ENCODE data around the gene CD63.

CD63 gene

DNA sequence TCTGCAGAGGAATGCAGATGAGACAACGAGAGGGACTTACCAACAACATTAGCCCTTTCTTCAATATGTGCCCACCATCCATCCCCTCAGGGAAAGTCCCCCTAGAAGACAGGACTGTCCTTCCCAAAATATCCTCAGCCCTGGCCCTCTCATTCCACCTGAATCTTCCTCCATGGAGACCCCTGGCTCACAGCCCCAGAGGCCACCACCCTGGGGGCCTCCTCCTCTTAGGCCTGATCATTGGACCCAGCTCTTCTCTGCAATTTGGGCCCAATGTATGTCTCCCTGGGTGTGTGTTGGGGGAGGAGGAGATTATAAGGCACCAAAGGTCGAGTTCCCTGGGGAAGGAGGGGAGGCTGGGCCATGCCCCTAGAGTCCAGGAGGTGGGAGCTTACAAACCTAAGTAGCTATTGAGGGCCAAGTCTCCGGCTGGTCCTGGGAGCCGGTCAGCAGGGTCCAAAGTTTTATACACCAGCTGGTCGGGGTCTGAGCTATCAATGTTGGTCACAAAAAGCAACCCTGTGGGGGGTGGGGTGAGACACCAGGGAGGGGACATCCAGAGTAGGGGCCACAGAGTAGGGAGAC lies 29.2 kb downstream of the CD63 start:
- Histone ChIP-seq H3K27ac (ENCODE audit: extremely low read depth, low read depth, low read length) (no peak overlapping the region), H3K4me1 (ENCODE audit: control insufficient read depth, insufficient read depth, low read length) (no peaks in the 10 kb centered on the region), H3K36me3 (ENCODE audit: control insufficient read depth in 2 of 2, insufficient read depth in 1 of 2, low read length in 2 of 2) (no peaks in the 10 kb centered on the region), H3K9me3 (ENCODE audit: control insufficient read depth, insufficient read depth, low read depth, low read length) (no peaks in the 10 kb centered on the region), H3K4me3 (ENCODE audit: low read depth, low read length) (no peak overlapping the region)
- ChIA-PET POLR2A (no interaction called here), CTCF (interaction anchor here (0.6 to 1.1 kb wide), 3 partner anchors 18 to 239 kb away, joined by 3 to 6 read pairs (median 4); a partner anchor contains a TSS)
- TF ChIP-seq GLIS2 (tag by site-specific recombination; IDR thresholded peaks at IDR 0.05) (0 out of 2 replicates have a peak, but pooled peaks have one; percentile 9), ZNF660 (tag by site-specific recombination; IDR thresholded peaks at IDR 0.05) (no peak), WT1 (tag by site-specific recombination; IDR thresholded peaks at IDR 0.05) (no peak), HOXA7 (CRISPR knock-in tag; IDR thresholded peaks at IDR 0.05; ENCODE audit: borderline replicate concordance) (no peak), ZNF175 (tag by site-specific recombination; IDR thresholded peaks at IDR 0.05) (no peak), ZNF202 (tag by site-specific recombination; IDR thresholded peaks at IDR 0.05; ENCODE audit: borderline replicate concordance) (no peak)

DNA sequence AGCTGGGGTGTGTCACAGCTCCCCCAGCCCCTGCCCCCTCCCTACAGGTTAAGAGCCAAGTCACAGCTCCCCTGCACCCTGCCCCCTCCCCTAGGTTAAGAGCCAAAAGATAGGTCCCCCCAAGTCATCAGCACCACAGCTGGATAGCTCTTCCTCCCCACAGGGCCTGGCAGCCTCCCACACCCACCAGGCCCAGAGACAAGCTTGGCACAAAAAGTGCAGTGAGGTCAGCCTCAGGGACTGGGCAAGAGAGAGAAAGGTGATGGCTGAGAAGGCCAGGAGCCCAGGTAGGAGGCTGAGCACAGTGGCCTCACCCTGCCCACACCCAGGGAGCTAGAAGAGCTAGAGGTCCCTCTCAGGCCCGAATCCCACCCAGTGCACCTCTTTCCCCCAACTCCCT lies 29.8 kb downstream of the CD63 start:
- Histone ChIP-seq H3K36me3 (ENCODE audit: control insufficient read depth in 2 of 2, insufficient read depth in 1 of 2, low read length in 2 of 2) (peaks cover 0 to 3% of the 10 kb centered on the region in 2 experiments; a peak in 1 of 3 replicates), H3K27ac (ENCODE audit: extremely low read depth, low read depth, low read length) (no peak overlapping the region), H3K9me3 (ENCODE audit: control insufficient read depth, insufficient read depth, low read depth, low read length) (no peaks in the 10 kb centered on the region), H3K4me3 (ENCODE audit: low read depth, low read length) (no peak overlapping the region), H3K4me1 (ENCODE audit: control insufficient read depth, insufficient read depth, low read length) (no peaks in the 10 kb centered on the region)
- POLR2A ChIA-PET = interaction anchor here (0.8 kb wide), 1 partner anchor 30 kb away, joined by 3 read pairs; the partner anchor contains the start of gene CD63
- CTCF ChIA-PET = interaction anchor here (0.7 to 1.1 kb wide), 2 partner anchors 17 to 938 kb away, joined by 4 read pairs; a partner anchor contains a TSS
- no peak for TF ChIP-seq ZNF426 (tag by site-specific recombination; IDR thresholded peaks at IDR 0.05)
- no peak for TF ChIP-seq ZSCAN4 (tag by site-specific recombination; IDR thresholded peaks at IDR 0.05)
- no peak for TF ChIP-seq ZNF830 (tag by site-specific recombination; IDR thresholded peaks at IDR 0.05; ENCODE audit: low read depth)
- TF ChIP-seq IKZF3 (tag by site-specific recombination; IDR thresholded peaks at IDR 0.05) = no peak
- TF ChIP-seq ZNF362 (tag by site-specific recombination; IDR thresholded peaks at IDR 0.05) = no peak
- no peak for TF ChIP-seq ZNF558 (tag by site-specific recombination; IDR thresholded peaks at IDR 0.05)
- TF ChIP-seq ZNF544 (tag by site-specific recombination; IDR thresholded peaks at IDR 0.05) = no peak
- TF ChIP-seq, protein P1, sequence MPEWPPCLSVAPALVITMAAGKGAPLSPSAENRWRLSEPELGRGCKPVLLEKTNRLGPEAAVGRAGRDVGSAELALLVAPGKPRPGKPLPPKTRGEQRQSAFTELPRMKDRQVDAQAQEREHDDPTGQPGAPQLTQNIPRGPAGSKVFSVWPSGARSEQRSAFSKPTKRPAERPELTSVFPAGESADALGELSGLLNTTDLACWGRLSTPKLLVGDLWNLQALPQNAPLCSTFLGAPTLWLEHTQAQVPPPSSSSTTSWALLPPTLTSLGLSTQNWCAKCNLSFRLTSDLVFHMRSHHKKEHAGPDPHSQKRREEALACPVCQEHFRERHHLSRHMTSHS (tag by site-specific recombination; IDR thresholded peaks at IDR 0.05) = no peak
- no peak for TF ChIP-seq ZNF391 (tag by site-specific recombination; IDR thresholded peaks at IDR 0.05; ENCODE audit: borderline replicate concordance, low read depth)
- TF ChIP-seq ZNF530 (tag by site-specific recombination; IDR thresholded peaks at IDR 0.05; ENCODE audit: low read depth) = no peak
- TF ChIP-seq ZNF626 (tag by site-specific recombination; IDR thresholded peaks at IDR 0.05) = no peak
- TF ChIP-seq ZNF324 (tag by site-specific recombination; IDR thresholded peaks at IDR 0.05) = no peak
- no peak for TF ChIP-seq ZBTB6 (tag by site-specific recombination; IDR thresholded peaks at IDR 0.05)
- no peak for TF ChIP-seq ZNF768 (tag by site-specific recombination; IDR thresholded peaks at IDR 0.05)
- no peak for TF ChIP-seq ZNF223 (tag by site-specific recombination; IDR thresholded peaks at IDR 0.05)
- no peak for TF ChIP-seq ZNF529 (tag by site-specific recombination; IDR thresholded peaks at IDR 0.05; ENCODE audit: insufficient replicate concordance)
